ENCODE measurements around the gene MRPL52. TPM values are rescaled to one million over a fixed set of nuclear protein-coding genes. Genes with fewer than 3 reads are reported as not detected.

Gene MRPL52
- total and polyA plus RNA-seq, 2 of the 13 experiments (the other 11 are each of a cell fraction or from before 2014, with no cell fraction given) = 118 to 329 TPM

- TF ChIP-seq ZNF263 (CRISPR knock-in tag; IDR thresholded peaks at IDR 0.05) (no peak), ZNF788 (CRISPR knock-in tag; IDR thresholded peaks at IDR 0.05; ENCODE audit: borderline replicate concordance) (0 out of 2 replicates have a peak, but pooled peaks have one; percentile 21), HES4 (CRISPR knock-in tag; IDR thresholded peaks at IDR 0.05; ENCODE audit: borderline replicate concordance) (no peak), ARNTL (CRISPR knock-in tag; IDR thresholded peaks at IDR 0.05) (no peak), KLF16 (CRISPR knock-in tag; IDR thresholded peaks at IDR 0.05) (0 out of 4 replicates have a peak, but pooled peaks of 1 of the 2 experiments have one; percentile 0), MED1 (CRISPR knock-in tag; IDR thresholded peaks at IDR 0.05) (0 out of 2 replicates have a peak, but pooled peaks have one; percentile 12), ZNF124 (CRISPR knock-in tag; IDR thresholded peaks at IDR 0.05) (no peak), ZNF207 (IDR thresholded peaks at IDR 0.05; ENCODE audit: borderline replicate concordance) (no peak), ZNF235 (CRISPR knock-in tag; IDR thresholded peaks at IDR 0.05; ENCODE audit: borderline replicate concordance) (no peak), ZNF704 (CRISPR knock-in tag; IDR thresholded peaks at IDR 0.05; ENCODE audit: borderline replicate concordance) (no peak), ARID4A (CRISPR knock-in tag; IDR thresholded peaks at IDR 0.05; ENCODE audit: borderline replicate concordance) (peak; percentile 5; the same call in 1 of the 2 replicates), ZFP82 (CRISPR knock-in tag; IDR thresholded peaks at IDR 0.05; ENCODE audit: borderline replicate concordance) (no peak), ZNF180 (CRISPR knock-in tag; IDR thresholded peaks at IDR 0.05; ENCODE audit: borderline replicate concordance, low read depth) (0 out of 2 replicates have a peak, but pooled peaks have one; percentile 33), MEF2D (CRISPR knock-in tag; IDR thresholded peaks at IDR 0.05) (no peak), HIVEP1 (CRISPR knock-in tag; IDR thresholded peaks at IDR 0.05) (0 out of 2 replicates have a peak, but pooled peaks have one; percentile 29), SMYD3 (CRISPR knock-in tag; IDR thresholded peaks at IDR 0.05) (no peak), ZBTB4 (CRISPR knock-in tag; IDR thresholded peaks at IDR 0.05; ENCODE audit: borderline replicate concordance) (0 out of 2 replicates have a peak, but pooled peaks have one; percentile 53), TAF15 (IDR thresholded peaks at IDR 0.05; ENCODE audit: low read depth, low read length, poor library complexity, severe bottlenecking) (peak; percentile 14)
Observed at GRCh38 chr14:22822016-22822570, 7.6 kb upstream of the MRPL52 start (continued).

All from HepG2 (cell line).